ENCODE data around the gene NIPSNAP2.

NIPSNAP2 gene

GRCh38 chr7:55970561-55970960, 6.2 kb downstream of the NIPSNAP2 start:
- no peak overlapping the region for H3K4me3 ChIP-seq
- no peak overlapping the region for H3K27ac ChIP-seq
- no peak for DNase-seq (ENCODE audit: low read depth, low spot score)
- no peaks in the 10 kb centered on the region for H3K9me3 ChIP-seq (ENCODE audit: low read depth, low read length)
- peaks cover 20% of the 10 kb centered on the region for H3K36me3 ChIP-seq (ENCODE audit: insufficient read depth, low read length)
- TF ChIP-seq FOXP2 (optimal IDR thresholded peaks at IDR 0.05; ENCODE audit: control extremely low read depth, extremely low read length, insufficient read depth) (no peak), POLR2AphosphoS5 (IDR thresholded peaks at IDR 0.05; ENCODE audit: borderline replicate concordance, low read depth, low read length) (no peak), EZH2 (IDR thresholded peaks at IDR 0.05) (no peak)
- no peak overlapping the region for H3K9ac ChIP-seq (ENCODE audit: insufficient read length)

- peaks cover 20% of the 10 kb centered on the region for H3K36me3 ChIP-seq (ENCODE audit: insufficient read depth, low read length)
- no peak overlapping the region for H3K27ac ChIP-seq
- no peak overlapping the region for H3K9ac ChIP-seq (ENCODE audit: insufficient read length)
- no peaks in the 10 kb centered on the region for H3K9me3 ChIP-seq (ENCODE audit: low read depth, low read length)
- H3K4me3 ChIP-seq, result no peak overlapping the region
- no peak for DNase-seq (ENCODE audit: low read depth, low spot score)
- TF ChIP-seq FOXP2 (optimal IDR thresholded peaks at IDR 0.05; ENCODE audit: control extremely low read depth, extremely low read length, insufficient read depth), result no peak
- no peak for TF ChIP-seq POLR2AphosphoS5 (IDR thresholded peaks at IDR 0.05; ENCODE audit: borderline replicate concordance, low read depth, low read length)
- no peak for TF ChIP-seq EZH2 (IDR thresholded peaks at IDR 0.05)
These were observed 6.6 kb downstream of the NIPSNAP2 start for GRCh38 chr7:55970978-55971377.

- H3K9ac ChIP-seq (ENCODE audit: insufficient read length), result no peak overlapping the region
- DNase-seq (ENCODE audit: low read depth, low spot score), result no peak
- H3K4me3 ChIP-seq, result no peak overlapping the region
- H3K27ac ChIP-seq, result no peak overlapping the region
- peaks cover 19% of the 10 kb centered on the region for H3K36me3 ChIP-seq (ENCODE audit: insufficient read depth, low read length)
- no peak for TF ChIP-seq EZH2 (IDR thresholded peaks at IDR 0.05)
- TF ChIP-seq POLR2AphosphoS5 (IDR thresholded peaks at IDR 0.05; ENCODE audit: borderline replicate concordance, low read depth, low read length), result no peak
- no peak for TF ChIP-seq FOXP2 (optimal IDR thresholded peaks at IDR 0.05; ENCODE audit: control extremely low read depth, extremely low read length, insufficient read depth)
- H3K9me3 ChIP-seq (ENCODE audit: low read depth, low read length), result no peaks in the 10 kb centered on the region
These were observed 9.4 kb downstream of the NIPSNAP2 start for GRCh38 chr7:55973747-55974250.

GRCh38 chr7:55975988-55976633, 11.7 kb downstream of the NIPSNAP2 start:
- DNase-seq (ENCODE audit: low read depth, low spot score), result no peak
- no peaks in the 10 kb centered on the region for H3K9me3 ChIP-seq (ENCODE audit: low read depth, low read length)
- no peak overlapping the region for H3K9ac ChIP-seq (ENCODE audit: insufficient read length)
- peaks cover 35% of the 10 kb centered on the region for H3K36me3 ChIP-seq (ENCODE audit: insufficient read depth, low read length)
- TF ChIP-seq EZH2 (IDR thresholded peaks at IDR 0.05), result no peak
- no peak for TF ChIP-seq FOXP2 (optimal IDR thresholded peaks at IDR 0.05; ENCODE audit: control extremely low read depth, extremely low read length, insufficient read depth)
- TF ChIP-seq POLR2AphosphoS5 (IDR thresholded peaks at IDR 0.05; ENCODE audit: borderline replicate concordance, low read depth, low read length), result no peak
- H3K27ac ChIP-seq, result no peak overlapping the region
- no peak overlapping the region for H3K4me3 ChIP-seq

GRCh38 chr7:55977831-55978230, 13.4 kb downstream of the NIPSNAP2 start:
- no peak for DNase-seq (ENCODE audit: low read depth, low spot score)
- H3K9ac ChIP-seq (ENCODE audit: insufficient read length), result no peak overlapping the region
- H3K36me3 ChIP-seq (ENCODE audit: insufficient read depth, low read length), result peaks cover 49% of the 10 kb centered on the region
- H3K9me3 ChIP-seq (ENCODE audit: low read depth, low read length), result no peaks in the 10 kb centered on the region
- TF ChIP-seq EZH2 (IDR thresholded peaks at IDR 0.05) (no peak), FOXP2 (optimal IDR thresholded peaks at IDR 0.05; ENCODE audit: control extremely low read depth, extremely low read length, insufficient read depth) (no peak), POLR2AphosphoS5 (IDR thresholded peaks at IDR 0.05; ENCODE audit: borderline replicate concordance, low read depth, low read length) (no peak)
- no peak overlapping the region for H3K27ac ChIP-seq
- H3K4me3 ChIP-seq, result no peak overlapping the region

- Histone ChIP-seq H3K4me3 (no peak overlapping the region), H3K27ac (no peak overlapping the region), H3K36me3 (ENCODE audit: insufficient read depth, low read length) (peaks cover 72% of the 10 kb centered on the region), H3K9ac (ENCODE audit: insufficient read length) (no peak overlapping the region), H3K9me3 (ENCODE audit: low read depth, low read length) (no peaks in the 10 kb centered on the region)
- TF ChIP-seq FOXP2 (optimal IDR thresholded peaks at IDR 0.05; ENCODE audit: control extremely low read depth, extremely low read length, insufficient read depth) (no peak), POLR2AphosphoS5 (IDR thresholded peaks at IDR 0.05; ENCODE audit: borderline replicate concordance, low read depth, low read length) (no peak), EZH2 (IDR thresholded peaks at IDR 0.05) (no peak)
- DNase-seq (ENCODE audit: low read depth, low spot score), result no peak
These were observed 15.9 kb downstream of the NIPSNAP2 start for GRCh38 chr7:55980266-55980665.

GRCh38 chr7:55983537-55983936, 19.2 kb downstream of the NIPSNAP2 start:
- Histone ChIP-seq H3K27ac (no peak overlapping the region), H3K9me3 (ENCODE audit: low read depth, low read length) (no peaks in the 10 kb centered on the region), H3K9ac (ENCODE audit: insufficient read length) (no peak overlapping the region), H3K36me3 (ENCODE audit: insufficient read depth, low read length) (peaks cover 89% of the 10 kb centered on the region), H3K4me3 (no peak overlapping the region)
- DNase-seq (ENCODE audit: low read depth, low spot score), result no peak
- TF ChIP-seq FOXP2 (optimal IDR thresholded peaks at IDR 0.05; ENCODE audit: control extremely low read depth, extremely low read length, insufficient read depth) (no peak), EZH2 (IDR thresholded peaks at IDR 0.05) (no peak)

- H3K9me3 ChIP-seq (ENCODE audit: low read depth, low read length), result no peaks in the 10 kb centered on the region
- DNase-seq (ENCODE audit: low read depth, low spot score), result no peak
- TF ChIP-seq EZH2 (IDR thresholded peaks at IDR 0.05), result no peak
- TF ChIP-seq FOXP2 (optimal IDR thresholded peaks at IDR 0.05; ENCODE audit: control extremely low read depth, extremely low read length, insufficient read depth), result no peak
- TF ChIP-seq POLR2AphosphoS5 (IDR thresholded peaks at IDR 0.05; ENCODE audit: borderline replicate concordance, low read depth, low read length), result no peak
- no peak overlapping the region for H3K4me3 ChIP-seq
- H3K27ac ChIP-seq, result no peak overlapping the region
- H3K36me3 ChIP-seq (ENCODE audit: insufficient read depth, low read length), result peaks cover 59% of the 10 kb centered on the region
- no peak overlapping the region for H3K9ac ChIP-seq (ENCODE audit: insufficient read length)
These were observed 28.0 kb downstream of the NIPSNAP2 start for GRCh38 chr7:55992346-55992745.
